Duodenal mucosa (tissue), 2 donors: ENCODE results near the gene SORCS2.

Experiments used
- H3K27ac ChIP-seq: one replicate; pipeline ENCODE4 v1.7.0; 2013; ENCODE audit warnings: low read depth, low read length
- H3K27me3 ChIP-seq, 2 donors: one replicate each; pipeline ENCODE4 v1.7.0; 2013; ENCODE audit warnings: low read length in 2 of 2, control low read depth in 1 of 2; ENCODE audit not compliant: insufficient read depth in 2 of 2, control insufficient read depth in 1 of 2
- H3K36me3 ChIP-seq, 2 donors: one replicate each; pipeline ENCODE4 v1.7.0; 2013; ENCODE audit warnings: low read length in 2 of 2, control low read depth in 1 of 2; ENCODE audit not compliant: insufficient read depth in 2 of 2, control insufficient read depth in 1 of 2
- H3K4me1 ChIP-seq, 2 donors: one replicate each; pipeline ENCODE4 v1.7.0; 2013; ENCODE audit warnings: low read length in 2 of 2, control low read depth in 1 of 2; ENCODE audit not compliant: insufficient read depth in 2 of 2, control insufficient read depth in 1 of 2
- H3K4me3 ChIP-seq, 2 donors: one replicate each; pipeline ENCODE4 v1.7.0; 2013; ENCODE audit warnings: low read length in 2 of 2, low read depth in 1 of 2
- H3K9ac ChIP-seq, 2 donors: one replicate each; pipeline ENCODE4 v1.7.0; 2013; ENCODE audit warnings: low read length in 2 of 2, low read depth in 1 of 2
- H3K9me3 ChIP-seq, 2 donors: one replicate each; pipeline ENCODE4 v1.7.0; 2013; ENCODE audit warnings: low read length in 2 of 2, control low read depth in 1 of 2; ENCODE audit not compliant: control insufficient read depth in 1 of 2

Gene SORCS2

GRCh38 chr4:7322166-7322991 is 130.0 kb downstream of the SORCS2 start:
- no peak overlapping the region for H3K4me3 ChIP-seq
- peaks cover 0 to 4% of the 10 kb centered on the region in 2 donors for H3K4me1 ChIP-seq
- H3K9ac ChIP-seq: no peak overlapping the region
- H3K36me3 ChIP-seq: no peaks in the 10 kb centered on the region
- H3K27ac ChIP-seq: no peak overlapping the region
- H3K9me3 ChIP-seq: peaks cover 4% of the 10 kb centered on the region in 2 donors
- H3K27me3 ChIP-seq: no peaks in the 10 kb centered on the region

GRCh38 chr4:7323461-7323871 is 131.1 kb downstream of the SORCS2 start:
- Histone ChIP-seq H3K9ac (no peak overlapping the region), H3K4me3 (no peak overlapping the region), H3K27ac (no peak overlapping the region), H3K36me3 (no peaks in the 10 kb centered on the region), H3K4me1 (peaks cover 0 to 4% of the 10 kb centered on the region in 2 donors), H3K9me3 (peaks cover 4% of the 10 kb centered on the region in 2 donors), H3K27me3 (no peaks in the 10 kb centered on the region)

GRCh38 chr4:7323872-7324650 is 131.7 kb downstream of the SORCS2 start:
- Histone ChIP-seq H3K4me1 (peaks cover 0 to 4% of the 10 kb centered on the region in 2 donors), H3K27ac (no peak overlapping the region), H3K36me3 (no peaks in the 10 kb centered on the region), H3K4me3 (no peak overlapping the region), H3K27me3 (no peaks in the 10 kb centered on the region), H3K9me3 (peaks cover 0 to 4% of the 10 kb centered on the region in 2 donors), H3K9ac (no peak overlapping the region)

- Histone ChIP-seq H3K27me3 (no peaks in the 10 kb centered on the region), H3K9ac (no peak overlapping the region), H3K36me3 (no peaks in the 10 kb centered on the region), H3K27ac (no peak overlapping the region), H3K9me3 (no peaks in the 10 kb centered on the region), H3K4me3 (no peak overlapping the region), H3K4me1 (peaks cover 0 to 4% of the 10 kb centered on the region in 2 donors)
Observed at GRCh38 chr4:7324651-7325121, 132.3 kb downstream of the SORCS2 start.

- no peak overlapping the region for H3K9ac ChIP-seq
- H3K4me1 ChIP-seq: peaks cover 0 to 4% of the 10 kb centered on the region in 2 donors
- no peaks in the 10 kb centered on the region for H3K27me3 ChIP-seq
- H3K4me3 ChIP-seq: no peak overlapping the region
- no peak overlapping the region for H3K27ac ChIP-seq
- no peaks in the 10 kb centered on the region for H3K36me3 ChIP-seq
- H3K9me3 ChIP-seq: no peaks in the 10 kb centered on the region
Observed at GRCh38 chr4:7325541-7325940, 133.2 kb downstream of the SORCS2 start.

GRCh38 chr4:7326306-7326692 is 134.0 kb downstream of the SORCS2 start:
- Histone ChIP-seq H3K4me3 (no peak overlapping the region), H3K9ac (no peak overlapping the region), H3K27ac (no peak overlapping the region), H3K4me1 (peaks cover 0 to 4% of the 10 kb centered on the region in 2 donors), H3K27me3 (no peaks in the 10 kb centered on the region), H3K36me3 (no peaks in the 10 kb centered on the region), H3K9me3 (no peaks in the 10 kb centered on the region)

- Histone ChIP-seq H3K9me3 (no peaks in the 10 kb centered on the region), H3K9ac (no peak overlapping the region), H3K4me1 (peaks cover 0 to 4% of the 10 kb centered on the region in 2 donors), H3K36me3 (no peaks in the 10 kb centered on the region), H3K27me3 (no peaks in the 10 kb centered on the region), H3K27ac (no peak overlapping the region), H3K4me3 (no peak overlapping the region)
Observed at GRCh38 chr4:7326693-7327340, 134.5 kb downstream of the SORCS2 start.

- H3K36me3 ChIP-seq: no peaks in the 10 kb centered on the region
- no peaks in the 10 kb centered on the region for H3K9me3 ChIP-seq
- no peak overlapping the region for H3K27ac ChIP-seq
- H3K4me3 ChIP-seq: no peak overlapping the region
- no peak overlapping the region for H3K9ac ChIP-seq
- peaks cover 0 to 4% of the 10 kb centered on the region in 2 donors for H3K4me1 ChIP-seq
- H3K27me3 ChIP-seq: no peaks in the 10 kb centered on the region
Observed at GRCh38 chr4:7327341-7327885, 135.1 kb downstream of the SORCS2 start.

GRCh38 chr4:7328162-7328912 is 136.0 kb downstream of the SORCS2 start:
- Histone ChIP-seq H3K36me3 (no peaks in the 10 kb centered on the region), H3K9me3 (no peaks in the 10 kb centered on the region), H3K9ac (no peak overlapping the region), H3K27ac (no peak overlapping the region), H3K4me1 (no peaks in the 10 kb centered on the region), H3K27me3 (no peaks in the 10 kb centered on the region), H3K4me3 (no peak overlapping the region)
